NCI-H524 (cell line): ENCODE data around the gene TNFRSF8.

Experiments
- DNase-seq, 2 experiments: peaks; one replicate each; lab custom pipeline; 2025; lab: John Stamatoyannopoulos, UW

Gene TNFRSF8

GRCh38 chr1:12114340-12114683 is 51.2 kb downstream of the TNFRSF8 start:
- DNase-seq, result no peak

GRCh38 chr1:12114916-12115315 is 51.8 kb downstream of the TNFRSF8 start:
- peak in 1 of 2 experiments; percentile 12 for DNase-seq

- no peak for DNase-seq
These were observed 58.3 kb downstream of the TNFRSF8 start for GRCh38 chr1:12121212-12122003.

- DNase-seq, result no peak
These were observed 60.1 kb downstream of the TNFRSF8 start for GRCh38 chr1:12123172-12123571.

- peak in 1 of 2 experiments; percentile 57 for DNase-seq
These were observed 61.8 kb downstream of the TNFRSF8 start for GRCh38 chr1:12124693-12125421.

- DNase-seq, result no peak
These were observed 62.6 kb downstream of the TNFRSF8 start for GRCh38 chr1:12125422-12126355.

- DNase-seq, result no peak
These were observed 63.7 kb downstream of the TNFRSF8 start for GRCh38 chr1:12126781-12127180.

GRCh38 chr1:12127206-12127810 is 64.2 kb downstream of the TNFRSF8 start:
- no peak for DNase-seq

- no peak for DNase-seq
These were observed 65.0 kb downstream of the TNFRSF8 start for GRCh38 chr1:12128120-12128519.

GRCh38 chr1:12129624-12130023 is 66.5 kb downstream of the TNFRSF8 start:
- DNase-seq, result no peak

GRCh38 chr1:12130466-12131130 is 67.5 kb downstream of the TNFRSF8 start:
- no peak for DNase-seq

- DNase-seq, result no peak
These were observed 69.0 kb downstream of the TNFRSF8 start for GRCh38 chr1:12132078-12132477.

- no peak for DNase-seq
These were observed 71.6 kb downstream of the TNFRSF8 start for GRCh38 chr1:12134716-12135115.

- DNase-seq, result no peak
These were observed 72.5 kb downstream of the TNFRSF8 start for GRCh38 chr1:12135612-12136011.

GRCh38 chr1:12136916-12137610 is 74.0 kb downstream of the TNFRSF8 start:
- DNase-seq, result no peak

GRCh38 chr1:12138196-12139168 is 75.4 kb downstream of the TNFRSF8 start:
- no peak for DNase-seq

- DNase-seq, result no peak
These were observed 76.9 kb downstream of the TNFRSF8 start for GRCh38 chr1:12140016-12140415.

- DNase-seq, result no peak
These were observed 77.5 kb downstream of the TNFRSF8 start for GRCh38 chr1:12140515-12141162.
